HL-60/S4 treated with retinoic acid at 250 ng/mL for 4 days and 3 days (cell line): ENCODE results near the gene VWA8.

Experiments used
- in situ Hi-C: fragments of 300-500 bp; cut with MboI; formaldehyde crosslinking; loops from 2 replicates; pipeline ENCODE4 v1.7.0; 2022; ENCODE audit warnings: low sequenced_read_pairs

Gene VWA8

GRCh38 chr13:41960637-41961465, at the start of gene VWA8:
Gene VWA8, minus strand, starts transcription at chr13:41961109. Its CDS starts 94 bp downstream, at chr13:41961015.
- in situ Hi-C loops, result no loop called here

GRCh38 chr13:42009057-42009456, 48.1 kb upstream of the VWA8 start:
- in situ Hi-C loops, result no loop called here

GRCh38 chr13:42007844-42008243, 46.9 kb upstream of the VWA8 start:
- in situ Hi-C loops, result no loop called here

GRCh38 chr13:42002066-42002465, 41.2 kb upstream of the VWA8 start:
- in situ Hi-C loops, result no loop called here

GRCh38 chr13:42001580-42001979, 40.7 kb upstream of the VWA8 start:
- in situ Hi-C loops, result no loop called here

GRCh38 chr13:42000846-42001245, 39.9 kb upstream of the VWA8 start:
- in situ Hi-C loops, result no loop called here

GRCh38 chr13:41997396-41997795, 36.5 kb upstream of the VWA8 start:
- in situ Hi-C loops, result no loop called here

- in situ Hi-C loops, result no loop called here
Measured at GRCh38 chr13:41995946-41996345, 35.0 kb upstream of the VWA8 start.

- in situ Hi-C loops, result no loop called here
Measured at GRCh38 chr13:41995336-41995735, 34.4 kb upstream of the VWA8 start.

- in situ Hi-C loops, result no loop called here
Measured at GRCh38 chr13:41994696-41995095, 33.8 kb upstream of the VWA8 start.

- in situ Hi-C loops, result no loop called here
Measured at GRCh38 chr13:41991936-41992335, 31.0 kb upstream of the VWA8 start.

- in situ Hi-C loops, result no loop called here
Measured at GRCh38 chr13:41988244-41988643, 27.3 kb upstream of the VWA8 start.

- in situ Hi-C loops, result no loop called here
Measured at GRCh38 chr13:41985788-41986508, 25.0 kb upstream of the VWA8 start.

- in situ Hi-C loops, result no loop called here
Measured at GRCh38 chr13:41981951-41982715, 21.2 kb upstream of the VWA8 start.

- in situ Hi-C loops, result no loop called here
Measured at GRCh38 chr13:41978007-41978406, 17.1 kb upstream of the VWA8 start.

GRCh38 chr13:41976476-41976875, 15.6 kb upstream of the VWA8 start:
- in situ Hi-C loops, result no loop called here

GRCh38 chr13:41974262-41974900, 13.5 kb upstream of the VWA8 start:
- in situ Hi-C loops, result no loop called here

GRCh38 chr13:41973247-41973741, 12.4 kb upstream of the VWA8 start:
- in situ Hi-C loops, result no loop called here

GRCh38 chr13:41971848-41972247, 10.9 kb upstream of the VWA8 start:
- in situ Hi-C loops, result no loop called here

- in situ Hi-C loops, result no loop called here
Measured at GRCh38 chr13:41970918-41971317, 10.0 kb upstream of the VWA8 start.

- in situ Hi-C loops, result no loop called here
Measured at GRCh38 chr13:41970022-41970421, 9.1 kb upstream of the VWA8 start.
